Measurements from ENCODE around the gene C10orf143.
"Not testable (repeated sequence)": the region's sequence is repeated elsewhere in the genome, so short reads cannot be mapped to it uniquely, and the experiment has no call there.

The C10orf143 gene

DNA sequence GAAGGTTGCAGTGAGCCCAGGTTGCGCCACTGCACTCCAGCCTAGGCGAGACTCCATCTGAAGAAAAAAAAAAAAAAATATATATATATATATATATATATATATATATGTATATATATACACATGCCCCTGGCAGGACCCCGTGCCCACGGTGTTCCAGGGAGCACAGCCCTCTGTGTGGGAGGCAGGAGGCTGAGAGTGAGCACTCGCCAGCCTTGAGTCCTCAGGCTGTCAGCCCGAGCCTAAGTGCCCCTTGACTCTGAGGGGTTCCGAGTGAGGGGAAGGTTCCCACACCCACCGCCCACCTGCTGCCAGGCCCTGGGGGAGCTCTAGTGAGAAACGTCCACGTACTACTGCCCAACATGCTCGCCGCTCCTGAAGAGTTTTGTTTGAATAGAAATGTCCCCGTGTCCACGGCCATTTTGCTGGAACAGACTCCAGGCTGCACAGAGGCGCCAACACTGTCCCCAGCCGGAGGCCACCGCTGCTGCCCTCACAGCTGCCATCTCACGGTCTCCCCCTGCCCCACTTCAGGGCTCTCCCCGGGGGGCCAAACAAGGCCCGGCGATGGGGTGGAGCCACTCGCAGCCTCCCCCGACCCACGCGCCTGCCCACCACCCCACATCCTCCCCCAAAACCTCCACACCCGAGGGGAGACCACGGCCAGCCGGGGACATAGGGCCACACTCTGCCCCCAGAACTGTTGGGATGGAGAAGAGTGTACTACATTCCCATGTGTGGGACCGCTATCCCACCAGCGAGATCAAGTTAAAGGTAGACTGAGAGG lies 83.8 kb downstream of the C10orf143 start:
- Histone ChIP-seq H3K36me3 (ENCODE audit: control insufficient read depth, insufficient read depth, low read length) (no peaks in the 10 kb centered on the region), H3K27me3 (replicated peaks; ENCODE audit: control insufficient read depth, insufficient read depth, low read length) (no peaks in the 10 kb centered on the region), H3K4me3 (replicated peaks; ENCODE audit: low read depth, low read length) (no peak overlapping the region)
- no peak for DNase-seq (ENCODE audit: extremely low read depth, insufficient read length)
- TF ChIP-seq, protein P1, sequence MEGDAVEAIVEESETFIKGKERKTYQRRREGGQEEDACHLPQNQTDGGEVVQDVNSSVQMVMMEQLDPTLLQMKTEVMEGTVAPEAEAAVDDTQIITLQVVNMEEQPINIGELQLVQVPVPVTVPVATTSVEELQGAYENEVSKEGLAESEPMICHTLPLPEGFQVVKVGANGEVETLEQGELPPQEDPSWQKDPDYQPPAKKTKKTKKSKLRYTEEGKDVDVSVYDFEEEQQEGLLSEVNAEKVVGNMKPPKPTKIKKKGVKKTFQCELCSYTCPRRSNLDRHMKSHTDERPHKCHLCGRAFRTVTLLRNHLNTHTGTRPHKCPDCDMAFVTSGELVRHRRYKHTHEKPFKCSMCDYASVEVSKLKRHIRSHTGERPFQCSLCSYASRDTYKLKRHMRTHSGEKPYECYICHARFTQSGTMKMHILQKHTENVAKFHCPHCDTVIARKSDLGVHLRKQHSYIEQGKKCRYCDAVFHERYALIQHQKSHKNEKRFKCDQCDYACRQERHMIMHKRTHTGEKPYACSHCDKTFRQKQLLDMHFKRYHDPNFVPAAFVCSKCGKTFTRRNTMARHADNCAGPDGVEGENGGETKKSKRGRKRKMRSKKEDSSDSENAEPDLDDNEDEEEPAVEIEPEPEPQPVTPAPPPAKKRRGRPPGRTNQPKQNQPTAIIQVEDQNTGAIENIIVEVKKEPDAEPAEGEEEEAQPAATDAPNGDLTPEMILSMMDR (IDR thresholded peaks at IDR 0.05; ENCODE audit: insufficient read depth, low read length, poor library complexity, severe bottlenecking), result no peak

DNA sequence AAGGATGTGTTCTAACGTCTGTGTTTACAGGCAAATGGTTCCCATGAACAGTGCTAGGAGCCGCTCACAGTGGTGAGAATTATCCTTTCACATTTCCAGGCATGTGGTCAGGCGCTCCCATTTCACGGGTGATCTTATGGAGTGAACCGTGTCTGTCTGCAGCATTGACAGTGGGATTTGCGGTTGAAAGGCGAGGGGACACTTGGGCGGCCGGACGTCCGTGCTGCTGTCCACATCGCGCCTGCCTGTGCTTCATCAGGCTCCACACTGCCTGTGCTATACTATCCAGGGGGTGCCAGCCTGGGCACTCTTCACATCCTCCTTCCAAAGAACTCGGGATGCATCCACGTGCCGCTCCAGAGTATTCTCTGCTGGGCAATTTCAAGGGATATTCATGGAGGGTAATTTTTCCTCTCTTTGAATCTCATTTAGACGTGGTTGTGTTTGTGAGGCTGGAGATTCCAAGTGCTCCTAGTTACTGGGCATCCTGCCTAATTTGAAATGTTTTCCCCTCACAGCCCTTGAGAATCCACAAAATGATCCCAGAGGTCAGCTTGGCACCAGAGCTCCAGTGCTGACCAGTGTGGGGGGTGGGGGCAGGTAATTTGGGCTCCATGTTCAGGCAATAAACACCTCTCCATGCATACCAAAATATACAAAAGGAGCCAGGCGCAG lies 84.7 kb downstream of the C10orf143 start:
- no peaks in the 10 kb centered on the region for H3K36me3 ChIP-seq (ENCODE audit: control insufficient read depth, insufficient read depth, low read length)
- H3K27me3 ChIP-seq (replicated peaks; ENCODE audit: control insufficient read depth, insufficient read depth, low read length), result no peaks in the 10 kb centered on the region
- no peak for DNase-seq (ENCODE audit: extremely low read depth, insufficient read length)
- TF ChIP-seq, protein P1 (IDR thresholded peaks at IDR 0.05; ENCODE audit: insufficient read depth, low read length, poor library complexity, severe bottlenecking), result no peak
- no peak overlapping the region for H3K4me3 ChIP-seq (replicated peaks; ENCODE audit: low read depth, low read length)

DNA sequence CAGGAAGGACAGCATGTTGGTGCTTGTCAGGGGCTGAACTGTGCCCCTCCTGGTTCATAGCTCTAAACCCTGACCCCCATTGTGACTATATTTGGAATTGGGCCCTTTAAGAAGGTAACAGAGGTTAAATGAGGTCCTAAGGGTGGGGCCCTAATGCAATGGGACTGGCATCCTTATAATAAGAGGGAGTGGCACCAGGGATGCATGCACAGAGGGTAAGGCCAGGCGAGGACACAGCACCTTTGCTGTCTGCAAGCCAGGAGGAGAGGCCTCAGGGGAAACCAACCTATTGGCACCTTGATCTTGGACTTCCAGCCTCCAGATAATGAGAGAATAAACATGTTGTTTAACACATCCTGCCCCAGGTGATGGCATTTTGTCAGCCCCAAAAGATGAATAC lies 85.3 kb downstream of the C10orf143 start:
- no peak for DNase-seq (ENCODE audit: extremely low read depth, insufficient read length)
- Histone ChIP-seq H3K4me3 (replicated peaks; ENCODE audit: low read depth, low read length) (no peak overlapping the region), H3K36me3 (ENCODE audit: control insufficient read depth, insufficient read depth, low read length) (no peaks in the 10 kb centered on the region), H3K27me3 (replicated peaks; ENCODE audit: control insufficient read depth, insufficient read depth, low read length) (no peaks in the 10 kb centered on the region)
- TF ChIP-seq, protein P1 (IDR thresholded peaks at IDR 0.05; ENCODE audit: insufficient read depth, low read length, poor library complexity, severe bottlenecking), result no peak

DNA sequence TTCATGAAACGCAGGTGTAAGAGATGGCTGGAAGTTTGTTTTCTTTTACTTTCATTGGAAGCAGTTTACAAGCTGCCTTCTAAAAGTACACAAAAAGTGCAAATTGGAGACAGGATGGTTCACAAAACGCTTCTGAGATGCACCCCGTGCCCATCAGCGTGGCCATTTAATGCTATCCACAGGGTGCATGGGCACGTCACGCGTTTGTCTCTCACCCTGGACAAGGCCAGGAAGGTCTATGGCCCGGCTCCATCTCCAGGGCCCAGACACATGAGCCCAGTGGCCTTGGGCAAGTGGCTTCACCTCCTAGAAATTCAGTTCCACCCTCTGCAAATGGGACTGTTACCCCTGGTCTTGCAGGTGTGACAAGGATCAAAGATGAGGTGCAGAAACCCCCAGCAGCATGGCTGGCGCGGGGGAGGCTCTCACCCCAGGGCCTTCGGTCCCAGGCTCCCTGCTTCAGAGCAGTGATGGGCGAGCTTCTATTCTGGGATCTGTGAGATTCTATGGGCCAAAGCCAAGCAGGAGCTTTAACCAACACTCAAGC lies 85.8 kb downstream of the C10orf143 start:
- Histone ChIP-seq H3K36me3 (ENCODE audit: control insufficient read depth, insufficient read depth, low read length) (no peaks in the 10 kb centered on the region), H3K4me3 (replicated peaks; ENCODE audit: low read depth, low read length) (no peak overlapping the region), H3K27me3 (replicated peaks; ENCODE audit: control insufficient read depth, insufficient read depth, low read length) (no peaks in the 10 kb centered on the region)
- TF ChIP-seq, protein P1 (IDR thresholded peaks at IDR 0.05; ENCODE audit: insufficient read depth, low read length, poor library complexity, severe bottlenecking), result no peak
- DNase-seq (ENCODE audit: extremely low read depth, insufficient read length), result no peak

- not testable (repeated sequence) for H3K27me3 ChIP-seq (replicated peaks; ENCODE audit: control insufficient read depth, insufficient read depth, low read length); H3K36me3 ChIP-seq (ENCODE audit: control insufficient read depth, insufficient read depth, low read length)
Measured at GRCh38 chr10:130024326-130024725, 86.3 kb downstream of the C10orf143 start.

More at GRCh38 chr10:130024326-130024725, 86.3 kb downstream of the C10orf143 start:
- not testable (repeated sequence) for DNase-seq (ENCODE audit: extremely low read depth, insufficient read length); H3K4me3 ChIP-seq (replicated peaks; ENCODE audit: low read depth, low read length)

Measured in GM06990 (cell line).